Activated T-cell treated with anti-CD3 and anti-CD28 coated beads, Interleukin-2, amount 50 U/mL, for 72 hours (primary cell): ENCODE results near the gene GLRX2. TPM values are rescaled to one million over a fixed set of nuclear protein-coding genes. Genes with fewer than 3 reads are reported as not detected.

Experiments
- ATAC-seq, 2 donors: fragments of 150-1000 bp; cut with Tn5 transposase; replicated peaks in 1 of 2; 2 replicates each; pipeline ENCODE4 v1.10.0; 2021; ENCODE audit warnings: moderate library complexity in 2 of 2, mild to moderate bottlenecking in 1 of 2
- DNase-seq, 2 donors: peaks; one replicate each; pipeline ENCODE4 v3.0.0; 2021 to 2022; ENCODE audit warnings: mixed read lengths in 1 of 2
- H3K27ac Mint-ChIP-seq: one replicate; pipeline ENCODE4 v1.8.0; 2022; ENCODE audit warnings: mild to moderate bottlenecking, moderate library complexity, mixed read lengths
- H3K27me3 Mint-ChIP-seq: one replicate; pipeline ENCODE4 v1.8.0; 2022; ENCODE audit warnings: low read depth, mixed read lengths
- H3K36me3 Mint-ChIP-seq, 2 donors: one replicate each; pipeline ENCODE4 v1.8.0; 2022; ENCODE audit warnings: mixed read lengths in 2 of 2, mild to moderate bottlenecking in 1 of 2; ENCODE audit not compliant: insufficient read depth in 2 of 2
- H3K4me1 Mint-ChIP-seq: one replicate; pipeline ENCODE4 v1.8.0; 2022; ENCODE audit warnings: low read depth, mixed read lengths
- H3K4me3 Mint-ChIP-seq, 2 donors: one replicate each; pipeline ENCODE4 v1.8.0; 2022; ENCODE audit warnings: mild to moderate bottlenecking in 2 of 2, mixed read lengths in 2 of 2, moderate library complexity in 2 of 2
- H3K9me3 Mint-ChIP-seq, 2 donors: one replicate each; pipeline ENCODE4 v1.8.0; 2022; ENCODE audit warnings: mixed read lengths in 2 of 2
- total RNA-seq, 2 donors: library from RNA; stranded (reverse); gene quantifications; one replicate each; pipeline ENCODE4 v1.2.3, GENCODE V29; 2022

Gene GLRX2, protein sequence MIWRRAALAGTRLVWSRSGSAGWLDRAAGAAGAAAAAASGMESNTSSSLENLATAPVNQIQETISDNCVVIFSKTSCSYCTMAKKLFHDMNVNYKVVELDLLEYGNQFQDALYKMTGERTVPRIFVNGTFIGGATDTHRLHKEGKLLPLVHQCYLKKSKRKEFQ
- total RNA-seq, result 10 to 100 TPM; 22.7 to 32.1 TPM

- H3K4me3 Mint-ChIP-seq, result peak within 1 kb of the TSS; percentile 87 to 97
- ATAC-seq, result peak; percentile 88 to 89
- H3K9me3 Mint-ChIP-seq, result no peaks in the 10 kb centered on the region
- peaks cover 16% of the 10 kb centered on the region for H3K4me1 Mint-ChIP-seq
- H3K36me3 Mint-ChIP-seq, result peaks cover 0 to 3% of the 10 kb centered on the region in 2 donors
- DNase-seq, result peak; percentile 66 to 72
- H3K27me3 Mint-ChIP-seq, result no peaks in the 10 kb centered on the region
- H3K27ac Mint-ChIP-seq, result peak within 1 kb of the TSS; percentile 73
Observed at GRCh38 chr1:193104907-193105820, at the start of gene GLRX2. TSS of gene GLRX2 (minus strand) at chr1:193105414. CDS start at chr1:193105382, 32 bp downstream.

DNA sequence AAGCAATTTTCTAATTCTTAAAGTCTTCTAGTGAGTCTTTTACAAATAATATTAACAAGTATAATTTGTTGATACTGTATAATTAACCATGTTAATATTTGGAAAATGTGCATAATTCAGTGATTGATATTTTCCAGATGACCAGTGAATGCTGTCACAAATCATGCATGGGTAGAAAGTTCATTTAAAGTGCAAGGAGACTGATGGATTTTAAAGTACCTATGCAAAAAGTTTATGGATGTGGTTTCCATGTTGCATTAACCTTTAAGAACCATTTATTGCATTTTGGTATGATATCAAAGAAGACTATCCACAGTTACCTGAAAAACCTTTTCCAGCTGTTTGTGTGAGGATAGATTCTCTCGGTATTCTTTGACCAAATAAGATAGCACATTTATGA lies 39.8 kb upstream of the GLRX2 start:
- H3K27ac Mint-ChIP-seq, result no peak overlapping the region
- H3K4me3 Mint-ChIP-seq, result no peak overlapping the region
- H3K36me3 Mint-ChIP-seq, result peaks cover 1 to 21% of the 10 kb centered on the region in 2 donors
- DNase-seq, result no peak
- ATAC-seq, result no peak
- H3K4me1 Mint-ChIP-seq, result peaks cover 16% of the 10 kb centered on the region
- no peaks in the 10 kb centered on the region for H3K27me3 Mint-ChIP-seq
- no peaks in the 10 kb centered on the region for H3K9me3 Mint-ChIP-seq

DNA sequence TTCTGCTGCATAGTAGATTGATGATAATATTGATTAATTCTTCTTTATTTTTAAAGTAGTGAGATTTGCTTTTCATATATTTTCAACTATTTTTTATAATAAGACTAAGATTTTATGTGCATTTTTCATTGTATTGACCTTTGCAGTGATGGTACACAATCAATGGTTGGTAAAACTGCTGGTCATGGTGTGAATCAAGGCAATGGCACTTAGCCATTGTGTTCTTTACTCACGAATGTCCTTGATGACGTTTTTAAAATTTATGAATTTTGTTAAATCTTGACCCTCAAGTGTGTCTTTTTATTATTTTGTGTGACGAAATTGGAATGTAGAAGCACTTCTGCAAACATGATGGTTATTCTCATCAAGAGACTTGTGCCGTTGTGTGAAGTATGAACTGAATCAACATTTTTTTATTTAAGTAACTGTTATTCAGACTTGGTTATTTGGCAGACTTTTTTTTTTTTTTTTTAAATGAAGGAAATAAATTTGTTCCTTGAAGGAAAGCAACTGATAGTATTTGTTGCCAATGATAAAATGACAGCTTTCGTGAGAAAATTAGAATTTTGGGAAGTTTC lies 39.2 kb upstream of the GLRX2 start:
- no peak for ATAC-seq
- no peak for DNase-seq
- no peak overlapping the region for H3K4me3 Mint-ChIP-seq
- peaks cover 4 to 22% of the 10 kb centered on the region in 2 donors for H3K36me3 Mint-ChIP-seq
- H3K4me1 Mint-ChIP-seq, result peaks cover 16% of the 10 kb centered on the region
- H3K27ac Mint-ChIP-seq, result no peak overlapping the region
- H3K27me3 Mint-ChIP-seq, result no peaks in the 10 kb centered on the region
- H3K9me3 Mint-ChIP-seq, result no peaks in the 10 kb centered on the region

DNA sequence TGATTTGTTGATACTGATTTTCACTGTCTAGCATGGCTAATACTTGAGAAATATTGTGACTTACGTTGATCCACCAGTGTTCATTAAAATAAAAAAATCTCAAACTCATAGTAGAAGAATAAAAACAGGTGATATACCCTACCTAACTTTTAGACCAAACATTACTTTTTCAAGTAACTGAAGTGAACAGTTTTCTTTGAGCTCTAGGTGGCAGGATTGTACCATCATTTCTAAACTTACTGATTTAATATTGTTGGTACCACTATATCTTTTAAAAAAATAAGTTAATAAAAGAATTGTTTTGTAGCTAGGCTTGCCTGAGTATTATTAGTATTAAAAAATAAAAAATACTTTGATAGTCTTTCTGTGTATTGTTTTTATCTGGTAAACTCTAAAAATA lies 38.1 kb upstream of the GLRX2 start:
- Mint-ChIP-seq H3K27me3 (no peaks in the 10 kb centered on the region), H3K4me1 (peaks cover 16% of the 10 kb centered on the region), H3K9me3 (no peaks in the 10 kb centered on the region), H3K36me3 (peaks cover 6 to 30% of the 10 kb centered on the region in 2 donors), H3K27ac (no peak overlapping the region), H3K4me3 (no peak overlapping the region)
- ATAC-seq (no peak), DNase-seq (no peak)

- ATAC-seq (no peak), DNase-seq (no peak)
- H3K36me3 Mint-ChIP-seq, result peaks cover 7 to 32% of the 10 kb centered on the region in 2 donors
- H3K4me1 Mint-ChIP-seq, result peaks cover 16% of the 10 kb centered on the region
- H3K9me3 Mint-ChIP-seq, result no peaks in the 10 kb centered on the region
- H3K27ac Mint-ChIP-seq, result peak overlapping the region; percentile 55
- H3K4me3 Mint-ChIP-seq, result no peak overlapping the region
- no peaks in the 10 kb centered on the region for H3K27me3 Mint-ChIP-seq
Observed at GRCh38 chr1:193142409-193142808, 37.2 kb upstream of the GLRX2 start.

DNA sequence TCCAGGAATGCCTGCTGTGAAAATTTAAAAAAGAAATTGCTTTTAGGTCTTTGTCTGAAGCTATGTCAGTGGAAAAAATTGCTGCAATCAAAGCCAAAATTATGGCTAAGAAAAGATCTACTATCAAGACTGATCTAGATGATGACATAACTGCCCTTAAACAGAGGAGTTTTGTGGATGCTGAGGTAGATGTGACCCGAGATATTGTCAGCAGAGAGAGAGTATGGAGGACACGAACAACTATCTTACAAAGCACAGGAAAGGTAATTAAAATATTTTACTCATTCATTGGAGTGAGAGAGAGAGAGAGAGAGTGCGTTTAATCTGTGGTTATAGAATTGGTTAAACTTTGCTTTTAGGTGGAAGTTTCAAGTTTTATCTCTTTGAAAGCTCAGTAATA lies 36.6 kb upstream of the GLRX2 start:
- peak overlapping the region; percentile 1 for H3K27ac Mint-ChIP-seq
- ATAC-seq (peak; percentile 55 to 62), DNase-seq (no peak)

DNA sequence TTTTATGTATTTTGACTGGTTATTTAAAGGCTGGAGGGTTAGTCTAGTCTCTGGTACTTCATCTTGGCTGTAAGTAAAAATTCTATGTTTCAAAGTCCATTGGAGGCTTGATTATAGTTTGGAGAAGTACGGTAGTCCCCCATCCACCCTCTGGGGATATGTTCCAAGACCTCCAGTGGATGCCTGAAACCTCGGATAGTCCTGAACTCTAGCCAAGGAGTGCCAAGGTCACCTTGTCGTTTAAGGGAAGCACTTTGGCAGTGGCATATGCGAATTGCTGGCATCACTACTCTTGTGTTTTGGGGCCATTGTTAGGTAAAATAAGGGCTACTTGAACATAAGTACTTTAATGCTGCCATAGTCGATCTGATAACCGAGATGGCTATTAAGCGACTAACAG lies 35.0 kb upstream of the GLRX2 start:
- peaks cover 16% of the 10 kb centered on the region for H3K4me1 Mint-ChIP-seq
- H3K9me3 Mint-ChIP-seq, result no peaks in the 10 kb centered on the region
- H3K27me3 Mint-ChIP-seq, result no peaks in the 10 kb centered on the region
- no peak overlapping the region for H3K27ac Mint-ChIP-seq
- no peak overlapping the region for H3K4me3 Mint-ChIP-seq
- no peak for DNase-seq
- ATAC-seq, result no peak
- H3K36me3 Mint-ChIP-seq, result peaks cover 7 to 29% of the 10 kb centered on the region in 2 donors

More for the DNA sequence above, 36.6 kb upstream of the GLRX2 start:
- Mint-ChIP-seq H3K4me3 (no peak overlapping the region), H3K27me3 (no peaks in the 10 kb centered on the region), H3K4me1 (peaks cover 16% of the 10 kb centered on the region), H3K9me3 (no peaks in the 10 kb centered on the region), H3K36me3 (peaks cover 7 to 32% of the 10 kb centered on the region in 2 donors)

DNA sequence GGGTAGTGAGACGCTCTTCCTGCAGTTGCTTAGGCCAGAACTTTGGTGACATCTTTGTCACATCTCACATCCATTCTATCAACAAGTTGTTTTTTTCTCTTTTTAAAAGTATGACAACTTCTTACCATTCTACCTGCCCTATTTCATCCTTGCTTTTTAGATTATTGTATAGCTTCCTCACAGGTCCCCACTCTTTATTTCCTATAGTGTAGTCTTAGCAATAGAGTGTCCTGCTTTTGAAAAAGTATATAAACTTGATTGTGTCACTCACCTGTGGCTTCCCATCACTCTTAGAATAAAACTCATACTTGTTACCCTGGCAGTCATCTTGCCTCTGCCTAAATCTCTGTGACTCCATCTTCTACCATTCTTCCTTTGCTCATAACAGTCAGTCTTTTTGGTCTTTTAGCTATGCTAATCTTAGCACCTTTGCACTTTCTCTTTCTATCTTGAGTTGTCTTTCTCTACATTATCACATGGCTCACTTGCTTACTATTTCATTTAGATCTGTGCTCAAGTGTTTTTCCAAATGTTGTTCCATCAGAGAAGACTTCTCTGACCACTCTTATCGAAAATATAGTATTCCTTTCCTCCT lies 26.1 kb upstream of the GLRX2 start:
- H3K4me3 Mint-ChIP-seq, result peak overlapping the region in 1 of 2 donors; percentile 49
- peaks cover 17 to 26% of the 10 kb centered on the region in 2 donors for H3K36me3 Mint-ChIP-seq
- ATAC-seq (peak; percentile 47 to 76), DNase-seq (no peak)
- H3K27me3 Mint-ChIP-seq, result no peaks in the 10 kb centered on the region
- peak overlapping the region; percentile 32 for H3K27ac Mint-ChIP-seq
- H3K9me3 Mint-ChIP-seq, result no peaks in the 10 kb centered on the region
- peaks cover 19% of the 10 kb centered on the region for H3K4me1 Mint-ChIP-seq

- ATAC-seq, result no peak
- Mint-ChIP-seq H3K4me3 (peak overlapping the region in 1 of 2 donors; percentile 17), H3K36me3 (peaks cover 7 to 12% of the 10 kb centered on the region in 2 donors), H3K4me1 (peaks cover 48% of the 10 kb centered on the region), H3K9me3 (no peaks in the 10 kb centered on the region), H3K27me3 (no peaks in the 10 kb centered on the region), H3K27ac (peak overlapping the region; percentile 32)
- no peak for DNase-seq
Observed at GRCh38 chr1:193125369-193125768, 20.2 kb upstream of the GLRX2 start.

GRCh38 chr1:193123751-193124150 lies 18.5 kb upstream of the GLRX2 start:
- DNase-seq (no peak), ATAC-seq (no peak)
- Mint-ChIP-seq H3K4me1 (peaks cover 57% of the 10 kb centered on the region), H3K27me3 (no peaks in the 10 kb centered on the region), H3K4me3 (peak overlapping the region; percentile 96), H3K9me3 (no peaks in the 10 kb centered on the region), H3K36me3 (peaks cover 5 to 10% of the 10 kb centered on the region in 2 donors), H3K27ac (peak overlapping the region; percentile 91)

- peak within 1 kb of the TSS; percentile 99 for H3K27ac Mint-ChIP-seq
- peak; percentile 98 to 99 for DNase-seq
- ATAC-seq, result peak; percentile 95 to 96
- H3K9me3 Mint-ChIP-seq, result no peaks in the 10 kb centered on the region
- no peaks in the 10 kb centered on the region for H3K27me3 Mint-ChIP-seq
- H3K36me3 Mint-ChIP-seq, result peaks cover 5 to 10% of the 10 kb centered on the region in 2 donors
- peak within 1 kb of the TSS; percentile 96 for H3K4me3 Mint-ChIP-seq
- peaks cover 61% of the 10 kb centered on the region for H3K4me1 Mint-ChIP-seq
Observed at GRCh38 chr1:193121616-193122593, 16.7 kb upstream of the GLRX2 start, which contains the start of gene CDC73. TSS of gene CDC73 (plus strand) at chr1:193122031. CDS start at chr1:193122201, 170 bp downstream.
